MM.1S (cell line): Measurements from ENCODE around the gene SP3.

Experiments
- CTCF ChIP-seq: fragments of 300-600 bp; sonication (generic); IDR thresholded peaks from 2 replicates; pipeline ENCODE4 v1.5.1; 2016; ENCODE audit warnings: antibody characterized with exemption, low read length, mixed read lengths
- EZH2 ChIP-seq: fragments of 300-600 bp; sonication (generic); optimal IDR thresholded peaks from 2 replicates; pipeline ENCODE3; 2017; ENCODE audit warnings: low read depth, mild to moderate bottlenecking, antibody characterized with exemption, low read length, mixed read lengths
- EZH2phosphoT487 ChIP-seq: fragments of 300-600 bp; sonication (generic); IDR thresholded peaks from 2 replicates; pipeline ENCODE4 v1.6.1; 2018; ENCODE audit warnings: antibody characterized with exemption, low read length

DNA sequence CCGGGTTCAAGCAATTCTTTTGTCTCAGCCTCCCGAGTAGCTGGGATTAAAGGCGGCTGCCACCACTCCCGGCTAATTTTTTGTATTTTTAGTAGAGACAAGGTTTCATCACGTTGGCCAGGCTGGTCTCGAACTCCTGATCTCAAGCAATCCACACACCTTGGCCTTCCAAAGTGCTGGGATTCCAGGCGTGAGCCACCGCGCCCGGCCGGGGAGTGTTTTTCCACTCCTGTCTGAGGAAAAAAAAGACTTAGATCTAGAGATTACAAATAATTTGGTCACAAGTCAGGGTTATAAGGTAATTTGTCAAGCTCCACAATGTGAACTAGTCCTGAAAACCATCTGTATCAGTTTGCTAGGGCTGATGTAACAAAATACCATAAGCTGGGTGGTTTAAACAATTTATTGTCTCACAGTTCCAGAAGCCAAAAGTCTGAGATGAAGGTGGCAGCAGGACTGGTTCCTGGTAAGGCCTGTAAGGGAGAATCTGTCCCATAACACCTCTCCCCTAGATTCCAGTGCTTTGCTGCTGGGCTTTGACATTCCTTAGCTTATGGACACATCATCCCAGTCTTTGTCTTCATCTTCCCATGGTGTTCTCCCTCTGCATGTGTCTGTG, 40.7 kb upstream of the SP3 start:
- TF ChIP-seq CTCF (no peak), EZH2 (no peak), EZH2phosphoT487 (no peak)
